RWPE1 (cell line): ENCODE results near the gene SMG5.

Experiments
- CTCF ChIA-PET: fragments of 350-600 bp; sonication (Branson Sonifier 250); formaldehyde crosslinking; extraction: SDS; loops from one replicate; lab custom pipeline; 2021; lab: Yijun Ruan, JAX
- POLR2A ChIA-PET: fragments of 400-600 bp; formaldehyde crosslinking; extraction: SDS; loops from one replicate; lab custom pipeline; 2020; ENCODE audit warnings: antibody characterized with exemption; ENCODE audit not compliant: low non-redundant PET; lab: Yijun Ruan, JAX
- DNase-seq: peaks from one replicate; pipeline ENCODE4 v3.0.0; 2012; ENCODE audit warnings: low spot score
- H3K27ac ChIP-seq: fragments of 450-650 bp; 2 replicates; pipeline ENCODE4 v1.5.1; 2017
- CTCF ChIP-seq: fragments of 450-650 bp; conservative IDR thresholded peaks from 2 replicates; pipeline ENCODE4 v1.5.1; 2017; ENCODE audit warnings: low read depth, mild to moderate bottlenecking

The SMG5 gene

DNA sequence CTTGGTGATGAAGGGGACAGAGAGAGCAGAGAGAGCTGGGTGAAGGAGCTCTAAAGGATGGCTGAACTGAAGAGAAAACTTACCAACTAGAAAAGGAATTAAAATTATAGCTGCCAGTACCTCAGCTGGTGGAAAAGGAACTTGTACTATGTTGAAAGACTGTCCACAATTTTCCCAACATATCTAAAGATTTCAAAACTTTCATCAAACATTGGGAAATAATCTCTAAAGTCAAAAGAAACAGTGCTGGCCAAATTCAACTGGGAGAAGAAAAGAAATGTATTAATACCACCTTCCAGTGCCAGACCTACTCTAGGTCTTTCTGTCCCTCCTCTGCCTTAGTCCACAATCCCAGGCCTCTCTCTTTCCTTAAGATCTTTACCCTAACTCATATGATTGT is 6.1 kb downstream of the SMG5 start:
- ChIA-PET CTCF (interaction anchor here (1.1 kb wide), 1 partner anchor 14 kb away, joined by 3 read pairs; no protein-coding TSS in a partner anchor), POLR2A (no interaction called here)
- no peak for DNase-seq
- TF ChIP-seq CTCF, result no peak
- H3K27ac ChIP-seq, result peak overlapping the region; percentile 68

- DNase-seq, result no peak
- no peak for TF ChIP-seq CTCF
- CTCF ChIA-PET, result no interaction called here
- POLR2A ChIA-PET, result no interaction called here
- no peak overlapping the region for H3K27ac ChIP-seq
Measured at GRCh38 chr1:156270314-156270713, 12.3 kb downstream of the SMG5 start.

DNA sequence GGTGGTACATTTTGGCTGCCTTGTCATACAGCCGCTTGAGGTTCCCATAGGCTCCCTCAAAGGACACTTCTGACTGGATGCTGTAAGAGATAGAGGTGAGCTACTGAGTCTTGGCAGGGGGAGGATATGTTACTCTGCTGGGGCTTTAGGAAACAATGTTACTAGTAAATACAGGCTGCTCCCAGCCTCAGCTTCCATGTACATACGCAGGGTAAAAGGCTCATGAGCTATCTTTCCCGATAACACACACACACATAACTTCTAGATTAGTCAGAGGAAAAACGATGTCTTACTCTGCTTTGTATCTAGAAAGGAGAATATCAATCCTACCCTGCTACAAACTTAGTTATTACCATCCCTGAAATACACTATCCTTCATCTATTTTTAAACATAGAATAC is 14.3 kb downstream of the SMG5 start:
- ChIA-PET CTCF (no interaction called here), POLR2A (no interaction called here)
- no peak overlapping the region; the same call in 1 of the 2 replicates for H3K27ac ChIP-seq
- DNase-seq, result no peak
- TF ChIP-seq CTCF, result no peak

GRCh38 chr1:156266051-156266450 is 16.6 kb downstream of the SMG5 start:
- no peak for TF ChIP-seq CTCF
- ChIA-PET CTCF (no interaction called here), POLR2A (no interaction called here)
- DNase-seq, result no peak
- peak overlapping the region; percentile 29 for H3K27ac ChIP-seq

GRCh38 chr1:156263288-156263655 is 19.4 kb downstream of the SMG5 start:
- no peak for DNase-seq
- H3K27ac ChIP-seq, result peak overlapping the region; percentile 97
- no peak for TF ChIP-seq CTCF
- ChIA-PET CTCF (no interaction called here), POLR2A (no interaction called here)

DNA sequence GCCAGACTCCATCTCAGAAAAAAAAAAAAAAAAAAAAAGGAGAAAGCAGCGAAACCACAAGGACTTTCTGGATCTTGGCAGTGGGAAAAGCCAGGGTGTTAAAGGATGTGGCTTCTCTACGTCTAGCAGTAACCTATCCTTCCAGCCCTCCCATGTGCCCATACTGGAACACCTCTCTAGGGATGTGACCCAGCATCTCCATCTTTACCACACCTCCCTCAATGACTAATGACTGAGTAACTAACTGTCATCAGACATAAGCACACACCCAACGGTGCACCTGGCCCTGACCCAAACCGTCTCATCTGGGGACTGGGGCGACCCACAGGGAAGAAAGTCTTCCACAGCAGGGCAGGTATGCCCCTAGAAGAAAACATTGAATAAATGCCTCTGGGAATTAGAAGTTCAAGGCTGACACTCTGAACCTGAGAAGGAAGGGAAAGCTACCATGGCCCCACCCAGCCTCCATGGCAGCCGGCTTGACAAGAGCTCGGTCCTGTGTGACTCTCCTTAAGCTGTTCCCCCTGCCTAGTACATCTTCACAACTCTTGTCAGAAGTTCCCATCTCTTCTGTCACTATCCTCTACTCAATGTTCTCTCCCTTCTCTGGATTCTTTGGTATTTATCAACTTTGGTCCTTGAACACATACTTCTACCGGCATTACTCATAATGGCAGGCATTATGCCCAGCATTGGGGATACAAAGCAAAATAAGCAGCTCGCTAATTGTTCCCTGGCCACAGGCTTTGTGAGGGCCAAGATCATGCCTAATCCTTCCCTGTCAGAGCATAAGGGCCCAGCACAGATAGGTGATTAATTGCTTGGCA is 20.0 kb downstream of the SMG5 start:
- peak overlapping the region; percentile 97 for H3K27ac ChIP-seq
- POLR2A ChIA-PET, result interaction anchor here (0.7 kb wide), 1 partner anchor 11 kb away, joined by 4 read pairs; no protein-coding TSS in a partner anchor
- peak; percentile 92 for DNase-seq
- CTCF ChIA-PET, result interaction anchor here (0.6 to 0.8 kb wide), 2 partner anchors 14 to 43 kb away, joined by 3 to 4 read pairs; no protein-coding TSS in a partner anchor
- TF ChIP-seq CTCF, result no peak
